Measurements from ENCODE around the gene TRIM36. TPM values are rescaled to one million over a fixed set of nuclear protein-coding genes. Genes with fewer than 3 reads are reported as not detected.

The TRIM36 gene
- polyA plus RNA-seq, 2 of the 4 experiments (the other 2 are of a cell fraction) = 0.28 to 1.2 TPM

DNA sequence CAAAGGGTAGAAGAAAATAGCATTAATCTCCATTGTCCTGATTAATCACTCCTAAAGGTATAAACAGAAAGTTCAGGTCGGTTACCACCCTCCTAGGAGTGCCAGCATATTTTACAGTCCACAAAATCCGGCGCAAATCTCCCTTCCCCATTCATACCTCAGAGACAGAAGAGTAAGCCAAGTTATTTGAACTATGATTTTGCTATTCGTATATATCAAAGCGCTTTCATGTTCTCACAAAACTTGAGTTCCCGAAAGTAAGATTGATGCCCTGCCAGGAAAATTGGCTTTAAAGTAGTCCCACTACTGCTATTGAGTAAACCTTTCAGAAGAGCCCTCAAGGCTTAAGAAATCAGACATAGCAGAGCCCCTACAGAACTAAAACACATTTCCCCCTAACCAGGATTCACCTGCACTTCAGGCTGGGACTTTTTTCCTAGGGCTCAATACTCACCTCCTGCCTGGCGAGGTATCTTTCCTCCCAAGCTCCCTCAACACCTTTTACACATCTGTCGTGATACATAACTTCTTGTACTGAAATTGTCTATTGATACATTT, 21.8 kb upstream of the TRIM36 start:
- Histone ChIP-seq H3K4me2 (no peak overlapping the region), H3K4me1 (peaks cover 9% of the 10 kb centered on the region; the same call in 2 of the 3 replicates), H3K9me3 (no peaks in the 10 kb centered on the region), H3K4me3 (no peak overlapping the region), H3K27ac (no peak overlapping the region)
- ChIA-PET POLR2A (no interaction called here), CTCF (interaction anchor here (1.5 kb wide), 1 partner anchor 11 kb away, joined by 5 read pairs; no protein-coding TSS in a partner anchor)
- WGBS (ENCODE audit: missing lambda C conversion rate) = 76% methylated on average over 8 of the region's 8 CpGs
- no peak for DNase-seq (ENCODE audit: low read depth in 1 of 2, low spot score in 1 of 2)
- TF ChIP-seq JUN (IDR thresholded peaks at IDR 0.05) = no peak
- TF ChIP-seq ZNF302 (CRISPR knock-in tag; IDR thresholded peaks at IDR 0.05) = no peak
- no peak for TF ChIP-seq ZFP36 (IDR thresholded peaks at IDR 0.05; ENCODE audit: borderline replicate concordance, partially characterized antibody)
- no peak for ATAC-seq
- FAIRE-seq = no peak

DNA sequence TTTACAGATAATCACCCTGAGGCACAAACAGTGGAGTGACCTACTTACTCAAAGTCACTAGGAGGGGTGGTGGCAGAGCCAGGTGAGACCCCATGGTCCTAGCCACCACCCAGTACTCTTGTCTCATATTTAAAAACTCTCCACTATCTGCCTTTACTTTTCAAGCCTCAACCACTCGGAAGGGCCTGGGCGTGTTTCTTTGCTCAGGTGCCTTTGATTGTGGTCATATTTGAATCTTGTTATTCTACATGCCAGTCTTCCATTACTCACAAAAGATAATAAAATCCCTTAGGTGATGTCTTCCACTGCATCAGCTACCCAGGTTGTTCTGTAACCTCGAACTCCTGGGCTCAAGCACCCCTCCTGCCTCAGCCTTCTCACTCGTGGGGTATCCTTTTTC, 20.7 kb upstream of the TRIM36 start:
- TF ChIP-seq RFX5 (IDR thresholded peaks at IDR 0.05) = no peak
- no peak for TF ChIP-seq RCOR1 (IDR thresholded peaks at IDR 0.05; ENCODE audit: low read depth, low read length)
- TF ChIP-seq MAX (IDR thresholded peaks at IDR 0.05) = no peak
- no peak for TF ChIP-seq HEYL (CRISPR knock-in tag; IDR thresholded peaks at IDR 0.05)
- no peak for TF ChIP-seq CTCF (IDR thresholded peaks at IDR 0.05)
- no peak for TF ChIP-seq CHD2 (IDR thresholded peaks at IDR 0.05; ENCODE audit: low read length, partially characterized antibody)
- TF ChIP-seq CEBPB (IDR thresholded peaks at IDR 0.05) = no peak
- TF ChIP-seq, protein P1, sequence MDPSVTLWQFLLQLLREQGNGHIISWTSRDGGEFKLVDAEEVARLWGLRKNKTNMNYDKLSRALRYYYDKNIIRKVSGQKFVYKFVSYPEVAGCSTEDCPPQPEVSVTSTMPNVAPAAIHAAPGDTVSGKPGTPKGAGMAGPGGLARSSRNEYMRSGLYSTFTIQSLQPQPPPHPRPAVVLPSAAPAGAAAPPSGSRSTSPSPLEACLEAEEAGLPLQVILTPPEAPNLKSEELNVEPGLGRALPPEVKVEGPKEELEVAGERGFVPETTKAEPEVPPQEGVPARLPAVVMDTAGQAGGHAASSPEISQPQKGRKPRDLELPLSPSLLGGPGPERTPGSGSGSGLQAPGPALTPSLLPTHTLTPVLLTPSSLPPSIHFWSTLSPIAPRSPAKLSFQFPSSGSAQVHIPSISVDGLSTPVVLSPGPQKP (IDR thresholded peaks at IDR 0.05; ENCODE audit: low read depth, low read length) = no peak
- Histone ChIP-seq H3K4me1 (peaks cover 9% of the 10 kb centered on the region; the same call in 2 of the 3 replicates), H3K4me2 (no peak overlapping the region), H3K4me3 (no peak overlapping the region), H3K27ac (no peak overlapping the region), H3K9me3 (no peaks in the 10 kb centered on the region)
- FAIRE-seq (no peak), ATAC-seq (no peak), DNase-seq (ENCODE audit: low read depth in 1 of 2, low spot score in 1 of 2) (no peak)
- POLR2A ChIA-PET = no interaction called here
- 45% methylated on average over 4 of the region's 4 CpGs for WGBS (ENCODE audit: missing lambda C conversion rate)
- CTCF ChIA-PET = no interaction called here

DNA sequence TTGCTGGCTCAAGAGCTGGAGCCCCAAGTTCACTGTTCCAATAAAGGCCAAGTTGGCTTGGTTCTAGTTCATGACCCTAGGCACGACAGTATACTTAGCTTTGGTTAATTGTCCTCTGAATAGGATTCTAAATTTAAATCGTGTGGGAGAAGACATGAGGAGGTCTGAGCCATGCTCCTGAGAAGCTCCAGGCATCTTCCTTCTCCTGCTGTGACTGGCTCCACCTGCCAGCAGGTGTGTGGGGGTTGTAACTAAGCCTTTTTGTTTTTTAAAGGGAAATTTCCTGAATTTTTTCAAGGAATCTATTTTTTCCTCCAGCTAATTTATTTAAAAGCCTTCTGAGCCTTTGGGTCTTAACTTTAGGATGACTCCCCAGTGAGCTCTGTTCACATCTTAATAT, 20.2 kb upstream of the TRIM36 start:
- FAIRE-seq (no peak), DNase-seq (ENCODE audit: low read depth in 1 of 2, low spot score in 1 of 2) (no peak), ATAC-seq (no peak)
- Histone ChIP-seq H3K9me3 (no peaks in the 10 kb centered on the region), H3K4me1 (peaks cover 6% of the 10 kb centered on the region; the same call in 2 of the 3 replicates), H3K4me3 (no peak overlapping the region), H3K4me2 (no peak overlapping the region), H3K27ac (no peak overlapping the region)
- WGBS (ENCODE audit: missing lambda C conversion rate) = 45% methylated on average over 2 of the region's 2 CpGs
- ChIA-PET CTCF (interaction anchor here (1.3 kb wide), 1 partner anchor 19 kb away, joined by 3 read pairs; no protein-coding TSS in a partner anchor), POLR2A (no interaction called here)
- TF ChIP-seq TFCP2L1 (CRISPR knock-in tag; IDR thresholded peaks at IDR 0.05) = no peak
- no peak for TF ChIP-seq ESRRA (IDR thresholded peaks at IDR 0.05; ENCODE audit: borderline replicate concordance, low read length)

DNA sequence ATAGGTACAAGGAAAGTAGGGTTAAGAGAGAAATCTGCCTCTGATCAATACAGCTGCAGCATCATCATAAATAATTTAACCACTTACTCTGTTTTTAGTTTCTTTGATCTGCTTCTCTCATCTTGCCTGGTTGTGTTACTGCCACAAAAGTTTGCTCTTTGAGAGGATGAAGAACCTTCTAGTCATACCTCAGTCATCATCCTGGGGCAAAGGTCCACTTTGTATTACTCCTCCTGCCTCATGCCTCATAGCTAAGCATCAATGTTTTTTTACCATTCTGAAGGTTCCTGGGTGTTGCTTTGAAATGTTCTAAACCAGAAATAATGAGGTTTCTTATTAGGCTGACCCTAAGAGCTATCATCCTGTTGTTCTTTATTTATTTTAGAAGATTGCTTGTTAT, 17.1 kb upstream of the TRIM36 start:
- DNase-seq (ENCODE audit: low read depth in 1 of 2, low spot score in 1 of 2) (no peak), ATAC-seq (no peak), FAIRE-seq (no peak)
- ChIA-PET CTCF (interaction anchor here (1.0 kb wide), 1 partner anchor 12 kb away, joined by 3 read pairs; no protein-coding TSS in a partner anchor), POLR2A (no interaction called here)
- Histone ChIP-seq H3K9me3 (peaks cover 3% of the 10 kb centered on the region; the same call in 1 of the 3 replicates), H3K27ac (no peak overlapping the region), H3K4me1 (no peaks in the 10 kb centered on the region), H3K4me2 (no peak overlapping the region), H3K4me3 (no peak overlapping the region)
- TF ChIP-seq CHD2 (IDR thresholded peaks at IDR 0.05; ENCODE audit: low read length, partially characterized antibody) = no peak
- TF ChIP-seq ESRRA (IDR thresholded peaks at IDR 0.05; ENCODE audit: borderline replicate concordance, low read length) = no peak
- TF ChIP-seq EHF (CRISPR knock-in tag; IDR thresholded peaks at IDR 0.05) = no peak
- no peak for TF ChIP-seq ZC3H11A (IDR thresholded peaks at IDR 0.05)
